Osteocyte (in vitro differentiated cells): ENCODE data around the gene JAZF1. TPM values are rescaled to one million over a fixed set of nuclear protein-coding genes. Genes with fewer than 3 reads are reported as not detected.

Experiments
- DNase-seq: peaks from one replicate; pipeline ENCODE4 v3.0.0; 2021; ENCODE audit warnings: mixed read lengths; ENCODE audit not compliant: unreplicated experiment; ENCODE audit errors: extremely low spot score
- H3K27ac Mint-ChIP-seq: one replicate; pipeline ENCODE4 v1.8.0; 2021; ENCODE audit warnings: mild to moderate bottlenecking, mixed read lengths; ENCODE audit not compliant: unreplicated experiment
- H3K27me3 Mint-ChIP-seq: one replicate; pipeline ENCODE4 v1.8.0; 2021; ENCODE audit warnings: mixed read lengths; ENCODE audit not compliant: unreplicated experiment
- H3K36me3 Mint-ChIP-seq: one replicate; pipeline ENCODE4 v1.8.0; 2021; ENCODE audit warnings: mixed read lengths; ENCODE audit not compliant: unreplicated experiment
- H3K4me1 Mint-ChIP-seq: one replicate; pipeline ENCODE4 v1.8.0; 2021; ENCODE audit warnings: mixed read lengths; ENCODE audit not compliant: unreplicated experiment
- H3K4me3 Mint-ChIP-seq: one replicate; pipeline ENCODE4 v1.8.0; 2021; ENCODE audit warnings: mild to moderate bottlenecking, moderate library complexity, mixed read lengths; ENCODE audit not compliant: unreplicated experiment
- H3K9me3 Mint-ChIP-seq: one replicate; pipeline ENCODE4 v1.8.0; 2021; ENCODE audit warnings: mixed read lengths; ENCODE audit not compliant: unreplicated experiment
- CTCF ChIP-seq: fragments of 200-600 bp; sonication (generic); IDR thresholded peaks from 2 replicates; pipeline ENCODE4 v1.5.0; 2021; ENCODE audit warnings: antibody characterized with exemption, mild to moderate bottlenecking, moderate library complexity
- total RNA-seq: library from RNA; stranded (reverse); gene quantifications from 2 replicates; pipeline ENCODE4 v1.2.1, GENCODE V29; 2021

The JAZF1 gene
- total RNA-seq, 1 donor from 2014 or later, result 19.8 TPM

GRCh38 chr7:27899601-27900000 lies 281.0 kb downstream of the JAZF1 start:
- Mint-ChIP-seq H3K4me3 (no peak overlapping the region), H3K4me1 (peaks cover 36% of the 10 kb centered on the region), H3K27ac (peak overlapping the region; percentile 14), H3K27me3 (no peaks in the 10 kb centered on the region), H3K9me3 (no peaks in the 10 kb centered on the region), H3K36me3 (no peaks in the 10 kb centered on the region)
- no peak for DNase-seq
- TF ChIP-seq CTCF, result no peak

- no peak for TF ChIP-seq CTCF
- Mint-ChIP-seq H3K27me3 (no peaks in the 10 kb centered on the region), H3K9me3 (no peaks in the 10 kb centered on the region), H3K36me3 (peaks cover 9% of the 10 kb centered on the region), H3K4me1 (peaks cover 36% of the 10 kb centered on the region), H3K4me3 (no peak overlapping the region), H3K27ac (peak overlapping the region; percentile 39)
- DNase-seq, result no peak
Measured at GRCh38 chr7:27897441-27897847, 283.2 kb downstream of the JAZF1 start.

DNA sequence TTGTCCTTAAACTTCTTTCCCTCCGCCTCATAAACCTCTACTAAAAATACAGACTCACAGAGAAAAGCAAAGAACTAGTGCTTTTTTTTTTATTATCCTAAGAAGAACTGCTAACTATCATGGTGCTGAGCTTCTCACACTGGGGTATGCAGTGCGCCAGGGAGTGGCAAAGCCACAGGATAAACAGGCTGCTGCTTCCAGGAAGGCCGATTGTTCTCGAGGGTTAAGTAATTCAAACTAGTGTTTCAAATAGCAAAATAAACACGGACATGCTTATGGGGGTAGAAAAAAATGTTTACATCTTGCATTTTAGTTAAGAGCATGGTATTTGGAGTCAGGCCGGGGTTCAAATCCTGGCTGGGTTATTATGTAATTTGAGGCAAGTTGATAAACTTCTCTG lies 283.6 kb downstream of the JAZF1 start:
- no peak for TF ChIP-seq CTCF
- peak overlapping the region; percentile 39 for H3K27ac Mint-ChIP-seq
- H3K4me1 Mint-ChIP-seq, result peaks cover 36% of the 10 kb centered on the region
- H3K27me3 Mint-ChIP-seq, result no peaks in the 10 kb centered on the region
- no peaks in the 10 kb centered on the region for H3K9me3 Mint-ChIP-seq
- H3K36me3 Mint-ChIP-seq, result peaks cover 9% of the 10 kb centered on the region
- DNase-seq, result no peak
- H3K4me3 Mint-ChIP-seq, result no peak overlapping the region

DNA sequence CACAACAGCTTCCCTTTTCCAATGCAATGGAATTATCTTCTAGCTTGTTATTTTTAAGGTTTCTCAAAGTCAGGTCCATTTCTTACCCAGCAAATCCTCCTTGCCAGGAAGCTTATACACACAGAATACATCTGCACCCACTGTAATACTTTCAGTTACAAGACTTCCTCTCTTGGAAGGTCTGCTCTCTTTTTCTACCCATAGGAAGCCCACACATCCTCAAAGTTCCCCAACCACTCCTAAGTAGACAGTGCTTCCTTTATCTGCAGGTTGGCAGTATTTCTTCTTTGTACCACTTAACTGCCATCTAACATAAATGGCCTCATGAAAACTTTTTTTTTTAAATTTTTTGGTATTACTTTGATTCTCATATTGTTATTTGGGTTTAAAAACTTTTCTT lies 285.0 kb downstream of the JAZF1 start:
- Mint-ChIP-seq H3K9me3 (no peaks in the 10 kb centered on the region), H3K4me1 (peaks cover 24% of the 10 kb centered on the region), H3K4me3 (no peak overlapping the region), H3K27me3 (no peaks in the 10 kb centered on the region), H3K36me3 (peaks cover 9% of the 10 kb centered on the region), H3K27ac (no peak overlapping the region)
- no peak for DNase-seq
- no peak for TF ChIP-seq CTCF

DNA sequence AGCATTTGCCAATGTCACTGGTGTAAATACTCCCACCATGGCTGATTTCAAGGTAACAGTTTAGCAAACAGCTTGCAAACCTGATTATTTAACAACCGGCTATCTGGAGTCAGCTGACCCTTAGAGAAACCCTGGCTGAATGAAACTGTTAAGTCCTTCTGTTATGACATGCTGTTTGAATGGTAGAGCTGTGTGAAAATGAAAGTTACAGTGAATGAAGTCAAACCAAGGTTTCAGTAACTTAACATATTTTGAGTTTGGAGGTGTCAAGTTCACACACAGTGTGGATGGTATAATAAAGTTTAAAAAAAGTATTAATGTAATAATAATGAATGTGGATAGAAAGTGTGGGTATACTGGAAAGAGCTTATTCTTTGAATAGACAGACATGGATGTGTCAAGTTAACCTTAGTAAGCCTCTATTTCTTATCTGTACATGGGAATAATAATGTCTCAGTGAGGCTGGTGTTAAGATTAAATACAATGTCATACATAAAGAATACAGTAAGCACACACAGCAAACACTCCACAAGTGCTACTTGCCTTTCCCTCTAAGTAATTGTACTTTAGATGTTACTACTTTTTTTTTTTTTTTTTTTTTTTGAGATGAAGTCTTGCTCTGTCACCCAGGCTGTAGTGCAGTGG lies 290.3 kb downstream of the JAZF1 start:
- H3K4me3 Mint-ChIP-seq, result no peak overlapping the region
- H3K4me1 Mint-ChIP-seq, result peaks cover 2% of the 10 kb centered on the region
- H3K27me3 Mint-ChIP-seq, result no peaks in the 10 kb centered on the region
- no peak overlapping the region for H3K27ac Mint-ChIP-seq
- no peak for DNase-seq
- H3K9me3 Mint-ChIP-seq, result no peaks in the 10 kb centered on the region
- peaks cover 9% of the 10 kb centered on the region for H3K36me3 Mint-ChIP-seq
- TF ChIP-seq CTCF, result no peak
